ENCODE measurements around the gene GNG14.
A peak's percentile ranks its signal among the peaks of the same experiment; 100 is the strongest.

Gene GNG14

DNA sequence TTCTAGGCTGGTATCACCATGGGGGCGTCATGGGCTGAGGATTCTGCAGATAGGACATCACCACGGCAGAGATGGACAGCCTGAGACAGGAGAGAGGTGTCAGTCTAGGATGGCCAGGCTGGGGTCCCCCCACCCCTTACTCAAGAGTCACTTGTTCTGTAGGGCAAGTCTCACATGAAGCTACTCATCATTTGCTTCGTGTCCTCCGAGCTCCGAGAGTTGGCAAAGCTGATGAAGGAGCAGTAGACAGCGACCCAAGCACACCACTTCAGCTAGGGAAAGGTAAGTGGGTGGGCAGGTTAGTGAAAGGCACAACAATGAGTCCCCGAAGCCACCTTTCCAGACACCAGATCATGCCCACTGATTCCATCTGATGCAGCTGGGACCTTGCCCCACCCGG lies 19.5 kb upstream of the GNG14 start:
- H3K9ac ChIP-seq, result peak overlapping the region; percentile 63; the same call in 1 of the 2 replicates
- no peak overlapping the region for H2AFZ ChIP-seq (ENCODE audit: low read depth)
- H3K4me2 ChIP-seq, result peak overlapping the region; percentile 58
- 0 out of 2 replicates have a peak, but pooled peaks cover 6% of the 10 kb centered on the region for H3K79me2 ChIP-seq (ENCODE audit: insufficient read depth, low read depth)
- no peak overlapping the region; the same call in 1 of the 2 replicates for H3K27ac ChIP-seq
- TF ChIP-seq, protein P1, sequence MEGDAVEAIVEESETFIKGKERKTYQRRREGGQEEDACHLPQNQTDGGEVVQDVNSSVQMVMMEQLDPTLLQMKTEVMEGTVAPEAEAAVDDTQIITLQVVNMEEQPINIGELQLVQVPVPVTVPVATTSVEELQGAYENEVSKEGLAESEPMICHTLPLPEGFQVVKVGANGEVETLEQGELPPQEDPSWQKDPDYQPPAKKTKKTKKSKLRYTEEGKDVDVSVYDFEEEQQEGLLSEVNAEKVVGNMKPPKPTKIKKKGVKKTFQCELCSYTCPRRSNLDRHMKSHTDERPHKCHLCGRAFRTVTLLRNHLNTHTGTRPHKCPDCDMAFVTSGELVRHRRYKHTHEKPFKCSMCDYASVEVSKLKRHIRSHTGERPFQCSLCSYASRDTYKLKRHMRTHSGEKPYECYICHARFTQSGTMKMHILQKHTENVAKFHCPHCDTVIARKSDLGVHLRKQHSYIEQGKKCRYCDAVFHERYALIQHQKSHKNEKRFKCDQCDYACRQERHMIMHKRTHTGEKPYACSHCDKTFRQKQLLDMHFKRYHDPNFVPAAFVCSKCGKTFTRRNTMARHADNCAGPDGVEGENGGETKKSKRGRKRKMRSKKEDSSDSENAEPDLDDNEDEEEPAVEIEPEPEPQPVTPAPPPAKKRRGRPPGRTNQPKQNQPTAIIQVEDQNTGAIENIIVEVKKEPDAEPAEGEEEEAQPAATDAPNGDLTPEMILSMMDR (conservative IDR thresholded peaks at IDR 0.05; ENCODE audit: low read depth, low read length), result no peak
- peaks cover 30% of the 10 kb centered on the region for H3K4me1 ChIP-seq (ENCODE audit: low read depth, poor library complexity, severe bottlenecking)
- no peaks in the 10 kb centered on the region for H3K27me3 ChIP-seq (ENCODE audit: insufficient read depth, low read depth)
- no peaks in the 10 kb centered on the region for H4K20me1 ChIP-seq (ENCODE audit: insufficient read depth)
- H3K36me3 ChIP-seq (ENCODE audit: insufficient read depth), result no peaks in the 10 kb centered on the region; the same call in 1 of the 2 replicates
- H3K4me3 ChIP-seq (IDR thresholded peaks at IDR 0.05; ENCODE audit: insufficient read depth, low read depth, low read length), result no peak overlapping the region

DNA sequence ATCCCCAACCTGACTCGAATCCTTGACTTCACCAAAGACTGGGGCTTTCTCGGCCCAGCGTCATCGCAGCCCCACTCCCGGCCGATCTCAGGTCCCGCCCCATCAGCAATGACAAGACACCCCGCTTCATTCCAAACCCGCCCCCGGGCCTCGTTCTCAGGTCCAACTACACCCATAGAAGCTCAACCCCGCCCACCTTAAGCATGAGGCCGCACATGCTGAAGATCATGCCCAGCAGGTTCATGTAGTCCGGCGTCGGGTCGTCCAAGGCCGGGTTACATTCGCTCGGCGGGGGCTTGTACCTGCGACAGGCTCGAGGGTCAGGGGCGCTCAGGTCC lies 18.9 kb upstream of the GNG14 start:
- Histone ChIP-seq H3K27ac (peak overlapping the region; percentile 72; the same call in 1 of the 2 replicates), H3K4me1 (ENCODE audit: low read depth, poor library complexity, severe bottlenecking) (peaks cover 30% of the 10 kb centered on the region), H3K4me3 (IDR thresholded peaks at IDR 0.05; ENCODE audit: insufficient read depth, low read depth, low read length) (no peak overlapping the region), H3K27me3 (ENCODE audit: insufficient read depth, low read depth) (no peaks in the 10 kb centered on the region), H3K4me2 (peak overlapping the region; percentile 58), H3K36me3 (ENCODE audit: insufficient read depth) (no peaks in the 10 kb centered on the region), H2AFZ (ENCODE audit: low read depth) (peak overlapping the region; percentile 62), H3K79me2 (ENCODE audit: insufficient read depth, low read depth) (0 out of 2 replicates have a peak, but pooled peaks cover 6% of the 10 kb centered on the region), H3K9ac (peak overlapping the region; percentile 63), H4K20me1 (ENCODE audit: insufficient read depth) (no peaks in the 10 kb centered on the region)
- TF ChIP-seq, protein P1 (conservative IDR thresholded peaks at IDR 0.05; ENCODE audit: low read depth, low read length), result no peak

DNA sequence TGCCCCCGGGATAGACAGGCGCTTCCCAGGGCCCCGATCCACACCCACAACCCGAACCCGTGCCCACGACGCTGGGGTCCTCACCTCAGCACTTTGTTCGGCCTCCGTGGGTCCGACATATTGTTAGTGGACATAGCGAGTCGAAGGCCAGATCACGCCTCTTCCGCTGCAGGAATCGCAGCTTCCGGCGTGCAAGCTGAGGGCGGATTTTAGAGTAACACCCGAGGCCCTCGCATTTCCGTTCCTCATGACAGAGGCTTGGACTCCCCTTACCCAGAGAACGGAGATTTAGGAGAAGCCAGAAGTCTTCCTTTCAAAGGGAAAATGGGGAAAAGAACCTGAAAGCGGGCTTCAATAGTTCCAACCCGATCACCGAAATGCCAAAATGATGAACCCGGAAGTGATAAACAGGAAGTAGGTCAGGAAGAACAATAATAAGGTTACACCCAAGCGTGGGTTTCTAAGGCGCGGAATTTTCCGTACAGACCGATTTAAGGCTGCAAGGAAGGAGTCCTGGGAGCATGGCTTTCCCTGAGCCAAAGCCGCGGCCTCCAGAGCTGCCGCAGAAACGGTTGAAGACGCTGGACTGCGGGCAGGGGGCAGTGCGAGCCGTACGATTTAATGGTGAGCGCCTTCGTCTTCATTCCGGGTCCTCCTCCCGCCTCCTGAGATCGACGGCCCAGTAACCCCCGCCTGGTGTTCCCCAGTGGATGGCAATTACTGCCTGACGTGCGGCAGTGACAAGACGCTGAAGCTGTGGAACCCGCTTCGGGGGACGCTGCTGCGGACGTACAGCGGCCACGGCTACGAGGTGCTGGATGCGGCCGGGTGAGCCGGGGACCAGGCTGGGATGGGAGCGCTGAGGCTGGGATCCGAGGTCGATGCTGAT lies 18.3 kb upstream of the GNG14 start:
- TF ChIP-seq, protein P1 (conservative IDR thresholded peaks at IDR 0.05; ENCODE audit: low read depth, low read length), result no peak
- Histone ChIP-seq H3K79me2 (ENCODE audit: insufficient read depth, low read depth) (0 out of 2 replicates have a peak, but pooled peaks cover 6% of the 10 kb centered on the region), H3K36me3 (ENCODE audit: insufficient read depth) (no peaks in the 10 kb centered on the region)

DNA sequence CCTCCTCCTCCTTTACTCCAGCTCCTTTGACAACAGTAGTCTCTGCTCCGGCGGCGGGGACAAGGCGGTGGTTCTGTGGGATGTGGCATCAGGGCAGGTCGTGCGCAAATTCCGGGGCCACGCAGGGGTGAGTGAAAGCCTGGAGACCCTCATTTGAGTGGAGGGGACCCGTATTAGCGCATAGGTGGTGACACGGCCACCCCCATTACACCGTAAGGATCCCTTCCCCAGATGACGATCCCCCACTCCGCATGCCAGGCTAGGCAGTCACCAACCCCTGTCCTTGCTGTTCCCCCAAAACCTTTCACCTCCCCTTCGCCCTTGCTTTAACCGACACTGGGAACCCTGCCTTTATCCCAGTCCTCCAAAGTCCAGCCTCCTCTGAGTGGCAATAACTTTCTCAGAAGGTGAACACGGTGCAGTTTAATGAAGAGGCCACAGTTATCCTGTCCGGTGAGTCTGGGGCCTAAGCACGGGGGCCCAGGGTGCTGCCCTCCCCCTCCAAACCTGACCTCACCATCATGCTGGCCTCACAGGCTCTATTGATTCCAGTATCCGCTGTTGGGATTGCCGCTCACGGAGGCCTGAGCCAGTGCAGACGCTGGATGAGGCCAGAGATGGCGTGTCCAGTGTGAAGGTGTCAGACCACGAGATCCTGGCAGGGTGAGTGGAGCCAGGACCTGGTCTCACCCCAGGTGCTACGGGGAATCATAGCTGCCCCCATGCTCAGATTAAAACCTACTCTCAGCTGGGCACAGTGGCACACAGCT lies 17.5 kb upstream of the GNG14 start:
- peak overlapping the region; percentile 62; the same call in 1 of the 2 replicates for H2AFZ ChIP-seq (ENCODE audit: low read depth)
- TF ChIP-seq, protein P1 (conservative IDR thresholded peaks at IDR 0.05; ENCODE audit: low read depth, low read length), result no peak
- H3K27me3 ChIP-seq (ENCODE audit: insufficient read depth, low read depth), result no peaks in the 10 kb centered on the region
- H3K27ac ChIP-seq, result peak overlapping the region; percentile 72; the same call in 1 of the 2 replicates
- H3K4me1 ChIP-seq (ENCODE audit: low read depth, poor library complexity, severe bottlenecking), result peaks cover 30% of the 10 kb centered on the region
- H3K4me2 ChIP-seq, result peak overlapping the region; percentile 58
- no peaks in the 10 kb centered on the region for H3K36me3 ChIP-seq (ENCODE audit: insufficient read depth)
- no peak overlapping the region for H3K4me3 ChIP-seq (IDR thresholded peaks at IDR 0.05; ENCODE audit: insufficient read depth, low read depth, low read length)
- peak overlapping the region; percentile 63 for H3K9ac ChIP-seq
- 0 out of 2 replicates have a peak, but pooled peaks cover 6% of the 10 kb centered on the region for H3K79me2 ChIP-seq (ENCODE audit: insufficient read depth, low read depth)
- no peaks in the 10 kb centered on the region for H4K20me1 ChIP-seq (ENCODE audit: insufficient read depth)

More for the DNA sequence above, 18.3 kb upstream of the GNG14 start:
- H4K20me1 ChIP-seq (ENCODE audit: insufficient read depth), result no peaks in the 10 kb centered on the region
- peak overlapping the region; percentile 63 for H3K9ac ChIP-seq
- peak overlapping the region; percentile 62 for H2AFZ ChIP-seq (ENCODE audit: low read depth)
- peak overlapping the region; percentile 58 for H3K4me2 ChIP-seq
- H3K4me3 ChIP-seq (IDR thresholded peaks at IDR 0.05; ENCODE audit: insufficient read depth, low read depth, low read length), result no peak overlapping the region
- H3K4me1 ChIP-seq (ENCODE audit: low read depth, poor library complexity, severe bottlenecking), result peaks cover 30% of the 10 kb centered on the region
- no peaks in the 10 kb centered on the region for H3K27me3 ChIP-seq (ENCODE audit: insufficient read depth, low read depth)
- H3K27ac ChIP-seq, result peak overlapping the region; percentile 72
